GM20431 (cell line): ENCODE measurements around the gene OR52B2.
"Not testable (repeated sequence)": the region's sequence is repeated elsewhere in the genome, so short reads cannot be mapped to it uniquely, and the experiment has no call there.

Experiments used
- in situ Hi-C: fragments of 300-500 bp; cut with MseI, MboI; formaldehyde crosslinking; loops from one replicate; pipeline ENCODE4 v1.15.0; 2020; ENCODE audit warnings: low sequenced_read_pairs; ENCODE audit not compliant: unreplicated experiment

The OR52B2 gene

DNA sequence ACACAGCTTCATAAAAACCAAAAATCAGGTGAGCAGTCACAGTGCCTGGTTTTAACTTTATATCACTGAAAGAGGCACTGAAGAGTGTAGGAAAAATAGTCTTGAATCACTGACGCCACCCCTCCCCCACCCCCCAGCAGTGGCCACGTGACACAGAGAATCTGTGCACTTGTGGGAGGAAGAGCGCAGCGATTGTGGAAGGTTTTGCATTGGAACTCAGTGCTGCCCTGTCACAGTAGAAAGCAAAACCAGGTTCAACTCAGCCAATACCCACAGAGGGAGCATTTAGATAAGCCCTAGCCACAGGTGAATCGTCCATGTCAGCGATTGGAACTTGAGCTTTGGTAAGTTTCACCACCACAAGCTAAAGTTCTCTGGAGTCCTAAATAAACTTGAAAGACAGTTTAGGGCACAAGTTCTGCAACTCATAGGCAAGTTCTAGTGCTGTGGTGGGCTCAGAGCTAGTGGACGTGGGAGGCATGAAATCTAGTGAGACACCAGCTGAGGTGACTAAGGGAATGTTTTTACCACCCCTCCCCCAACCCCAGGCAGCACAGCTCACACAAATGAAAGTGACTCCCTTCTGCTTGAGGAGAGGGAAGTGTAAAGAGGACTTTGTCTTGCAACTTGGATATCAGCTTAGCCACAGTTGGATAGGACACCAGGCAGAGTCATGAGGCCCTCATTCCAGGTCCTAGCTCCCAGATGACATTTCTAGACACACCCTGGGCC, 13.3 kb downstream of the OR52B2 start:
- in situ Hi-C loops = no loop called here

DNA sequence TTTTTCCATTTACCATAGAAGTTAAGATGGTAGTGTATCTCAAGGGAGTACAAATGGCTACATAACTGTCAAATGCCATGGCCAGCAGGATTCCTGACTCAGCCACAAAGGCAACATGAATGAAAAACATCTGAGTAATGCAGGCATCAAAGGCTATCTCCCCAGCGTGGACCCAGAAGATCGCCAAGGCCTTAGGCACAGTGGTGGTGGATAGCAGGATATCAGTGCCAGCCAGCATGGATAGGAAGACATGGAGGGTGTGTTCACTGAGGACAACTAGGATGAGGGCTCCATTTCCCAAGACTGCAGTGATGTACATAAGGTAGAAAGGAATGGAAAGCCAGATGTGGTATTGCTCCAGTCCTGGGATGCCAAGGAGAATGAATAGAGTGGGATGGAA, 18.0 kb downstream of the OR52B2 start:
- in situ Hi-C loops = no loop called here

DNA sequence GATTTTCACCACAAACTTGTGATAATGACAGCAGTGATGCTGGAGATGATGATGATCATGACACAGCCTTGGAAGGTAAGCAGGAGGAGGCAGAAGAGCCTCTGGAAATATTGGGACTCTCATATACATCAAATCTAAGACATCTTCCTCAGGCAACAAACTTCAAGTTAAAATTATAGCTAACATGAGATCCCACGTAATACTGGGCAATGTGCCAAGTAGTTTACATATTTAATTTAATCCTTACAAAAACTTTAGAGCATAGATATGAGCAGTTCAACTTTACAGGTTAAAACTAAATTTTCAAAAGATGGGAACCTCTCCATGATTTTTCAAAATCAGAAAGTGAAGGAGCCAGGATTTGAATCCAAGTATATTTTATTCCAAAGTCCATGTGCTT, 19.0 kb downstream of the OR52B2 start:
- in situ Hi-C loops = no loop called here

DNA sequence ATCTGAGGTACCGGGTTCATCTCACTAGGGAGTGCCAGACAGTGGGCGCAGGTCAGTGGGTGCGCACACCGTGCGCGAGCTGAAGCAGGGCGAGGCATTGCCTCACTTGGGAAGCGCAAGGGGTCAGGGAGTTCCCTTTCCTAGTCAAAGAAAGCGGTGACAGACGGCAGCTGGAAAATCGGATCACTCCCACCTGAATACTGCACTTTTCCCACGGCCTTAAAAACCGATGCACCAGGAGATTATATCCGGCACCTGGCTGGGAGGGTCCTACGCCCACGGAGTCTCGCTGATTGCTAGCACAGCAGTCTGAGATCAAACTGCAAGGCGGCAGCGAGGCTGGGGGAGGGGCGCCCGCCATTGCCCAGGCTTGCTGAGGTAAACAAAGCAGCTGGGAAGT, 26.4 kb downstream of the OR52B2 start:
- in situ Hi-C loops = not testable (repeated sequence)

DNA sequence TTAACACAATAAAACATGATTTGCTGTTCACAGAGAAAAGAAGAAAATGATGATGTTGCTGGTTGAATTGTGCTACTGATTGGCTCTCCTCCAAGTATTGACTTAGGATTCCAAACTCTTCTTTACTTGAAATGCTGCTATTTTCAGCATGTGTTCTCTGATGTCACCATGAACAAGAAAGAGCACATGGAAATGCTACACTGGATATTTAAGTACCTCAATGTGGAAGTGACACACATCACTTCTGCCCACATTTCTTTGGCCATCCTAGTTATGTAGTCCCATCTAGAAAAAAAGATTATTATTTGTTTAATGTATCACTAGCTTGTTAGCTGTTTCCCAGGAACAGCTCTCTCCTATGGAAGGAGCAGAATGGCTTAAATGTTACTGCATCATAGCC, 27.2 kb downstream of the OR52B2 start:
- in situ Hi-C loops = no loop called here

DNA sequence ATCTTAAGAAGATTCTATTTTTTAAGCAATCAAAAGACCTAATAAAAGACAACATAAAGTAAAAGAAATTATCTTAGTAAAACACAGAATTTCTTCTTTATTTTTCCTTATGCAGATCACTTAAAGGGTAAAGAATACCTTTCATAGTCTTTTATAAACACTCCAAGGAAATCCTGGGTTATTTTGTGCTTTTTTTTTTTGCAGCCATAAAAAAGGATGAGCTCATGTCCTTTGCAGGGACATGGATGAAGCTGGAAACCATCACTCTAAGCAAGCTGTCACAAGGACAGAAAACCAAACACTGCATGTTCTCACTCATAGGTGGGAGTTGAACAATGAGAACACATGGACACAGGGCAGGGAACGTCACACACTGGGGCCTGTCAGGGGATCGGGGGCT, 34.2 kb downstream of the OR52B2 start:
- in situ Hi-C loops = not testable (repeated sequence)

DNA sequence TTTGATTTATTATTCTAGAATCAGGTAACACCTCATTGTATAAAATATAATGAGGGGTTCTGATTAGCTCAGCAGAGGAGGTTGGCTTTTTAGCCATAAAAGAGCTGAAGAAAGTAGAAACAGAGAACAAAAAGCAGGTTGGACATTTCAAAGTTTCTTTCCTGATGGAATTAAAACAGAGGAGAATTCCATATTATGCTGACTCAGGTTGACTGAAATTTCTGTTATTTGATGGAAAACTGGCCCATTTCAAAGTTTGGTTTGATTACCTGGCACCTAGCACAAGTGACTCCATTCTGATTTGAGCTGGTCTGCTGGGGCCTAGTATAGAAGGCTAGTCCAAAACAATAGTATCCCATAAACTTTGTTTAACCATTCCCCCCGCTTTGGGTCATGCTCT, 37.7 kb downstream of the OR52B2 start:
- in situ Hi-C loops = no loop called here

DNA sequence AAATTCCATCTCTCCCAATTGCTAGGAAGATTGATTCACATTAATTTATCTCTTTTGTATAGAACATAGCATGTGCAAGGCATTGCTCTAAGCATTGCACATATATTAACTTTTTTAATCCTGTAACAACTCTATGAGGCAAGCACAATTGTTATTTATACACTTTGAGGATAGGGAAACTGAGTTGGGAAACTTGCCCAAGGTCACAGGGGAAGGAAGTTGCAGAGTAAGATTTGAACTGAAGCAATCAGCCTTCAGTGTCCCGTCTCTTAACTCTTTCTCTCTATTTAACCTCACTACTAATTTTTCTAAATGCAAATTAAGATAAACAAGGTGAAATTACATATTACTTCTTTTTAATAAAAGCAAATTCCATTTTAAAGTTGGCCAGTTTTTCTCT, 40.5 kb downstream of the OR52B2 start:
- in situ Hi-C loops = no loop called here

DNA sequence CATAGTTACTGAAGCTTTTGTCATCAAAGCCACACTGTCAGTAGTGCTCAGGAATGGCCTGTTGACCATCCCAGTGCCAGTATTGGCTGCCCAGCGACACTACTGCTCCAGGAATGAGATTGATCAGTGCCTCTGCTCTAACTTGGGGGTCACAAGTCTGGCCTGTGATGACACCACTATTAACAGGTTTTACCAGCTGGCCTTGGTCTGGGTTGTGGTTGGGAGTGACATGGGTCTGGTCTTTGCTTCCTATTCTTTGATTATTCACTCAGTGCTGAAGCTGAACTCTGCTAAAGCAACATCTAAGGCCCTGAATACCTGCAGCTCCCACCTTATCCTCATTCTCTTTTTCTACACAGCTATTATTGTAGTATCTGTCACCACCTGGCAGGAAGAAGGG, 41.1 kb downstream of the OR52B2 start:
- in situ Hi-C loops = no loop called here

DNA sequence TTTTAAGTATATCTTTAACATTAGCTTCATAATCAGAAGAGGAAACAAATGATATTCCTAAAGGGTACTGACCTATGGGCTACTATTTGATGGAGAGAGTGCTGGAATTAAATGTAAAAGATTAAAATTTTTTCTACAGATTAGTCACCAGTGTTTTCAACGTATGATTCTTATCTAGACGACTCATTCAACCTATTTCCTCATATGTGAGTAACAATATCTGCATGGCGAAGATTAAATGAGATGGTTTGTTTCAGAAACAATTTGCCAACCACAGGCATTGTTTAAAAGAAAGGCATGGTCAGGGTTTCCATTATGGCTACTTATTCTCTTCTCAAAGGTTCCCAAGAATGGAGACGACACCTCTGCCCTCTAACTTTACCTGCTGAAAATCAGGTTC, 42.2 kb downstream of the OR52B2 start:
- in situ Hi-C loops = no loop called here

DNA sequence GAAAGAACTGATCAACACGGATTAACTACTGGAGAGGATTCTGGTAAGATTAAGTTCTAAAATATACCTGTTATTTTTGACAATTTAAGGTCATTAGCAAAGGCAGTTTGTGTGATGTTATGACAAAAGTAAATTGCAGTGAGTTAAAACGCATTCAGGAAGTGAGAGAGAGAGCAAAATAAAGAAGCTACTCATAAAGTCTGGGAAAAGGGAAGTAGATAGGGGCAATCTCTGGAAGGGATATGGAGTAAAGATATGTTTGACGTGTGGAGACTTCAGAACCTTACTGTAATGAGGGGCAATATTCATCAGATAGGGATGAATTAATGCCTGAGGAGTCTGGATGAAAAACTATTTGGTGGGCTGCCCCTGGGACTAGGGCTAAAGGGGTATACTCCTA, 45.9 kb downstream of the OR52B2 start:
- in situ Hi-C loops = no loop called here
